Measurements from ENCODE around the gene VPS13D. TPM values are rescaled to one million over a fixed set of nuclear protein-coding genes. Genes with fewer than 3 reads are reported as not detected.

The VPS13D gene
- total RNA-seq, 1 experiment from 2014 or later, result 30.7 TPM

DNA sequence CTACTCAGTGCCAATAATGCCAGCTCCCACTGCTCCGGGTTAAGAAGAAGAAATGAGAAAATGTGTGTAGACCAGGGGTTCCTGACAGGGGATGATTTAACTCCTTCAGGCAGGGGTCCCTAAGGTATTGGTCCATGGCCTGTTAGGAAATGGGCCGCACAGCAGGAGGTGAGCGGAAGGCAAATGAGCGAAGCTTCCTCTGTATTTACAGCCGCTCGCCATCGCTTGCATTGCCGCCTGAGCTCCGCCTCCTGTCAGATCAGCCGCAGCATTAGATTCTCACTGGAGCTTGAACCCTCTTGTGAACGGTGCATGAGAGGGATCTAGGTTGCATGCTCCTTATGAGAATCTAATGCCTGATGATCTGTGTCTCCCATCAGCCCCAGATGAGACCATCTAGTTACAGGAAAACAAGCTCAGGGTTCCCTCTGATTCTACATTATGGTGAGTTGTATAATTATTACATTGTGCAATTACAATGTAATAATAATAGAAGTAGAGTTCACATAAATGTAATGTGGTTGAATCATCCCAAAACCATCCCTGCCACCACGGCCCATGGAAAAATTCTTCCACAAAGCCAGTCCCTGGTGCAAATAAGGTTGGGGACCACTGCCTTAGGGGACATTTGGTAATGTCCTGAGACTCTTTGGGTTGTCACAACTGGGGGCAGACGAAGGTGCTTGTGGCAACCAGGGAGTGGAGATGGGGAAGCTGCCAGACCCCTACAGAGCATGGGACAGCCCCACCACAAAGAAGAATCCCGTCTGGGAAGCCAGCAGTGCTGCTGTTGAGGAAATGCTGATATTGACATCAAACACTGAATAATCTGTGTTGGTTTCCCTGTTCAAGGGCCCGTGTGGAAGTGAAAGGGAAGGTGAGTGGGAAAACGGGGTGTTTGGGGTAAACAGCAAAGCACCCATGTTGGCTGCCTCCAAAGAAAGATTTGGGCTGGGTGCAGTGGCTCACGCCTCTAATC lies 327.4 kb downstream of the VPS13D start:
- H3K36me3 ChIP-seq (ENCODE audit: low read depth, low read length), result no peaks in the 10 kb centered on the region
- no peak overlapping the region for H3K4me3 ChIP-seq (ENCODE audit: low read length)
- no peak for DNase-seq
- BruUV-seq (replicated peaks), result no TSS peak
- H4K20me1 ChIP-seq (ENCODE audit: low read length), result no peaks in the 10 kb centered on the region
- no peaks in the 10 kb centered on the region for H3K4me1 ChIP-seq (ENCODE audit: insufficient read depth, low read length)
- H3K79me2 ChIP-seq (ENCODE audit: low read length), result no peaks in the 10 kb centered on the region
- no peaks in the 10 kb centered on the region for H3F3A ChIP-seq (ENCODE audit: low read length, unreplicated experiment)
- no peak overlapping the region for H3K4me2 ChIP-seq (ENCODE audit: low read length)
- intact Hi-C loops (cut with micrococcal nuclease), result no loop called here
- no peak overlapping the region for H3K9ac ChIP-seq (ENCODE audit: low read length)
- ATAC-seq, result no peak
- H2AFZ ChIP-seq (ENCODE audit: low read length), result no peak overlapping the region
- ChIA-PET POLR2A (ENCODE audit: unreplicated experiment) (no interaction called here), CTCF (no interaction called here)
- no peaks in the 10 kb centered on the region for H3K27me3 ChIP-seq (ENCODE audit: low read length)
- no peak for TF ChIP-seq EZH2 (IDR thresholded peaks at IDR 0.05; ENCODE audit: low read length, unreplicated experiment)
- TF ChIP-seq, protein P1, sequence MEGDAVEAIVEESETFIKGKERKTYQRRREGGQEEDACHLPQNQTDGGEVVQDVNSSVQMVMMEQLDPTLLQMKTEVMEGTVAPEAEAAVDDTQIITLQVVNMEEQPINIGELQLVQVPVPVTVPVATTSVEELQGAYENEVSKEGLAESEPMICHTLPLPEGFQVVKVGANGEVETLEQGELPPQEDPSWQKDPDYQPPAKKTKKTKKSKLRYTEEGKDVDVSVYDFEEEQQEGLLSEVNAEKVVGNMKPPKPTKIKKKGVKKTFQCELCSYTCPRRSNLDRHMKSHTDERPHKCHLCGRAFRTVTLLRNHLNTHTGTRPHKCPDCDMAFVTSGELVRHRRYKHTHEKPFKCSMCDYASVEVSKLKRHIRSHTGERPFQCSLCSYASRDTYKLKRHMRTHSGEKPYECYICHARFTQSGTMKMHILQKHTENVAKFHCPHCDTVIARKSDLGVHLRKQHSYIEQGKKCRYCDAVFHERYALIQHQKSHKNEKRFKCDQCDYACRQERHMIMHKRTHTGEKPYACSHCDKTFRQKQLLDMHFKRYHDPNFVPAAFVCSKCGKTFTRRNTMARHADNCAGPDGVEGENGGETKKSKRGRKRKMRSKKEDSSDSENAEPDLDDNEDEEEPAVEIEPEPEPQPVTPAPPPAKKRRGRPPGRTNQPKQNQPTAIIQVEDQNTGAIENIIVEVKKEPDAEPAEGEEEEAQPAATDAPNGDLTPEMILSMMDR (conservative IDR thresholded peaks at IDR 0.05; ENCODE audit: low read depth, low read length), result no peak
- TF ChIP-seq EZH2phosphoT487 (IDR thresholded peaks at IDR 0.05; ENCODE audit: borderline replicate concordance, low read length), result no peak
- no peak overlapping the region for H3K27ac ChIP-seq (ENCODE audit: low read length)
- no peaks in the 10 kb centered on the region for H3K9me2 ChIP-seq (replicated peaks; ENCODE audit: low read length)
- H3K9me3 ChIP-seq (ENCODE audit: low read length), result no peaks in the 10 kb centered on the region

DNA sequence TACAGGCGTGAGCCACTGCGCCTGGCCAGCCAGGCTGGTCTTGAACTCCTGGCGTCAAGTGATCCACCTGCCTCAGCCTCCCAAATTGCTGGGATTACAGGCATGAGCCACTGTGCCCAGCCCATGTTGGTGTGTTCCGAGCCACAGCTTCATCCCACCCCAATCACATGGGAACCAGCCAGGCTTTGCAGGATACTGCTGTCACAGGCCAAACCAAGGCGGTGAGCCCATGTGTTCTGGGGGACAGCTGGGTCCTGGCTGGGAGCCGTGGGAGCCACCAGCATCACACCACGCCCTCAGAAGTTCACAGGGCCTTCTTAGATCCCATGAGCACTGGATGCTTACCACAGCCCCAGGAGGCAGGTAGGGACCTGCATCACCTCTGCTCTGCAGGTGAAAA lies 331.3 kb downstream of the VPS13D start:
- no peaks in the 10 kb centered on the region for H3K79me2 ChIP-seq (ENCODE audit: low read length)
- no TSS peak for BruUV-seq (replicated peaks)
- H3K27me3 ChIP-seq (ENCODE audit: low read length), result no peaks in the 10 kb centered on the region
- no peak overlapping the region for H3K9ac ChIP-seq (ENCODE audit: low read length)
- no peak overlapping the region for H3K4me3 ChIP-seq (ENCODE audit: low read length)
- POLR2A ChIA-PET (ENCODE audit: unreplicated experiment), result no interaction called here
- H3K4me2 ChIP-seq (ENCODE audit: low read length), result no peak overlapping the region
- no peak overlapping the region for H3K27ac ChIP-seq (ENCODE audit: low read length)
- ATAC-seq (no peak), DNase-seq (no peak)
- no peaks in the 10 kb centered on the region for H3K4me1 ChIP-seq (ENCODE audit: insufficient read depth, low read length)
- H3K36me3 ChIP-seq (ENCODE audit: low read depth, low read length), result peaks cover 2% of the 10 kb centered on the region; the same call in 1 of the 2 replicates
- H4K20me1 ChIP-seq (ENCODE audit: low read length), result no peaks in the 10 kb centered on the region
- intact Hi-C loops (cut with micrococcal nuclease), result no loop called here
- H2AFZ ChIP-seq (ENCODE audit: low read length), result no peak overlapping the region
- no peak for TF ChIP-seq EZH2 (IDR thresholded peaks at IDR 0.05; ENCODE audit: low read length, unreplicated experiment)
- H3K9me2 ChIP-seq (replicated peaks; ENCODE audit: low read length), result no peaks in the 10 kb centered on the region
- CTCF ChIA-PET, result no interaction called here
- no peaks in the 10 kb centered on the region for H3F3A ChIP-seq (ENCODE audit: low read length, unreplicated experiment)
- peaks cover 4% of the 10 kb centered on the region; the same call in 1 of the 2 replicates for H3K9me3 ChIP-seq (ENCODE audit: low read length)

Small RNAs within 50 kb of the gene (microRNA-seq; reads per million reads assigned to microRNA genes)
- not detected for gene MIR4632 (ENCODE audit: unreplicated experiment)

Other genes starting within 250 kb of the VPS13D start
- gene MFN2, start 249.6 kb upstream of the VPS13D start, total RNA-seq (2014; rRNA removed), result 97.8 and 101 TPM in 2 replicates
- gene MIIP, start 210.5 kb upstream of the VPS13D start, total RNA-seq (2014; rRNA removed), result 53.5 and 74.9 TPM in 2 replicates
- 0.12 TPM in 1 of 2 replicates, not detected in the other for gene TNFRSF8, start 166.7 kb upstream of the VPS13D start, total RNA-seq (2014; rRNA removed)
- 0.29 and 1.3 TPM in 2 replicates for gene TNFRSF1B, start 63.0 kb upstream of the VPS13D start, total RNA-seq (2014; rRNA removed)

All from PC-3 (cell line).